ENCODE results near the gene EPHA4. TPM values are rescaled to one million over a fixed set of nuclear protein-coding genes. Genes with fewer than 3 reads are reported as not detected.

EPHA4 gene
- total RNA-seq, 1 experiment from 2014 or later: 3.3 TPM

DNA sequence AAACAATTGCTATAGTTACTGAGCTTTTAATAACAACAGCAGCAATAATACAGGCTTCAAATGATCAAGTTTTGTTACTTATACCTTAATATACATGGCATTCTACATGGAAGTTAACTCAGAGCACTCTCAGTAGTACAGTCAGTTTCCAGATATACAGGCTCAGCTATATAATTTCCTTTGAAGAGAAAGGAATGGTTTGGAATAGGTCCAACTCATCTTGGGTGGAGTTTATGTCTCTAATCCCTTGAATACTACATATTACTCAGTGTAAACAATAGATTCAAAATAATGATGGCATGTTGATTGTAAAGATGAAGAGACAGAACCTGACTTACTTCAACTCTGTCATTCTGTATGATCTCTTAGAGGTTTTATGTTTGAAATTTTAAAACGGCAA lies 174.9 kb downstream of the EPHA4 start:
- H3K9ac ChIP-seq (ENCODE audit: low read length): no peak overlapping the region
- no peaks in the 10 kb centered on the region for H3K9me3 ChIP-seq (ENCODE audit: low read length)
- POLR2A ChIA-PET (ENCODE audit: unreplicated experiment): no interaction called here
- no TSS peak for BruUV-seq (replicated peaks)
- intact Hi-C loops (cut with micrococcal nuclease): no loop called here
- H3K4me2 ChIP-seq (ENCODE audit: low read length): no peak overlapping the region
- no peaks in the 10 kb centered on the region for H3K9me2 ChIP-seq (replicated peaks; ENCODE audit: low read length)
- ATAC-seq: peak; percentile 78
- H3F3A ChIP-seq (ENCODE audit: low read length, unreplicated experiment): no peaks in the 10 kb centered on the region
- H3K4me3 ChIP-seq (ENCODE audit: low read length): no peak overlapping the region
- peak; percentile 82 for DNase-seq
- no peaks in the 10 kb centered on the region for H4K20me1 ChIP-seq (ENCODE audit: low read length)
- no peak overlapping the region for H2AFZ ChIP-seq (ENCODE audit: low read length)
- TF ChIP-seq, protein P1, sequence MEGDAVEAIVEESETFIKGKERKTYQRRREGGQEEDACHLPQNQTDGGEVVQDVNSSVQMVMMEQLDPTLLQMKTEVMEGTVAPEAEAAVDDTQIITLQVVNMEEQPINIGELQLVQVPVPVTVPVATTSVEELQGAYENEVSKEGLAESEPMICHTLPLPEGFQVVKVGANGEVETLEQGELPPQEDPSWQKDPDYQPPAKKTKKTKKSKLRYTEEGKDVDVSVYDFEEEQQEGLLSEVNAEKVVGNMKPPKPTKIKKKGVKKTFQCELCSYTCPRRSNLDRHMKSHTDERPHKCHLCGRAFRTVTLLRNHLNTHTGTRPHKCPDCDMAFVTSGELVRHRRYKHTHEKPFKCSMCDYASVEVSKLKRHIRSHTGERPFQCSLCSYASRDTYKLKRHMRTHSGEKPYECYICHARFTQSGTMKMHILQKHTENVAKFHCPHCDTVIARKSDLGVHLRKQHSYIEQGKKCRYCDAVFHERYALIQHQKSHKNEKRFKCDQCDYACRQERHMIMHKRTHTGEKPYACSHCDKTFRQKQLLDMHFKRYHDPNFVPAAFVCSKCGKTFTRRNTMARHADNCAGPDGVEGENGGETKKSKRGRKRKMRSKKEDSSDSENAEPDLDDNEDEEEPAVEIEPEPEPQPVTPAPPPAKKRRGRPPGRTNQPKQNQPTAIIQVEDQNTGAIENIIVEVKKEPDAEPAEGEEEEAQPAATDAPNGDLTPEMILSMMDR (conservative IDR thresholded peaks at IDR 0.05; ENCODE audit: low read depth, low read length): no peak
- TF ChIP-seq EZH2 (IDR thresholded peaks at IDR 0.05; ENCODE audit: low read length, unreplicated experiment) (no peak), EZH2phosphoT487 (IDR thresholded peaks at IDR 0.05; ENCODE audit: borderline replicate concordance, low read length) (no peak)
- no peaks in the 10 kb centered on the region for H3K36me3 ChIP-seq (ENCODE audit: low read depth, low read length)
- no peak overlapping the region for H3K27ac ChIP-seq (ENCODE audit: low read length)
- H3K79me2 ChIP-seq (ENCODE audit: low read length): no peaks in the 10 kb centered on the region
- CTCF ChIA-PET: interaction anchor here (0.6 kb wide), 1 partner anchor 209 kb away, joined by 3 read pairs; no protein-coding TSS in a partner anchor
- peaks cover 18% of the 10 kb centered on the region; the same call in 1 of the 2 replicates for H3K27me3 ChIP-seq (ENCODE audit: low read length)
- H3K4me1 ChIP-seq (ENCODE audit: insufficient read depth, low read length): peaks cover 8% of the 10 kb centered on the region

- ATAC-seq (no peak), DNase-seq (no peak)
- no peaks in the 10 kb centered on the region for H3F3A ChIP-seq (ENCODE audit: low read length, unreplicated experiment)
- intact Hi-C loops (cut with micrococcal nuclease): no loop called here
- H2AFZ ChIP-seq (ENCODE audit: low read length): no peak overlapping the region
- no peaks in the 10 kb centered on the region for H3K9me2 ChIP-seq (replicated peaks; ENCODE audit: low read length)
- peaks cover 7% of the 10 kb centered on the region for H3K4me1 ChIP-seq (ENCODE audit: insufficient read depth, low read length)
- no peaks in the 10 kb centered on the region for H3K9me3 ChIP-seq (ENCODE audit: low read length)
- H3K4me2 ChIP-seq (ENCODE audit: low read length): no peak overlapping the region
- no peaks in the 10 kb centered on the region for H3K36me3 ChIP-seq (ENCODE audit: low read depth, low read length)
- H4K20me1 ChIP-seq (ENCODE audit: low read length): no peaks in the 10 kb centered on the region
- peaks cover 16% of the 10 kb centered on the region; the same call in 1 of the 2 replicates for H3K27me3 ChIP-seq (ENCODE audit: low read length)
- no peak overlapping the region for H3K9ac ChIP-seq (ENCODE audit: low read length)
- BruUV-seq (replicated peaks): no TSS peak
- no peaks in the 10 kb centered on the region for H3K79me2 ChIP-seq (ENCODE audit: low read length)
- TF ChIP-seq EZH2phosphoT487 (IDR thresholded peaks at IDR 0.05; ENCODE audit: borderline replicate concordance, low read length) (no peak), EZH2 (IDR thresholded peaks at IDR 0.05; ENCODE audit: low read length, unreplicated experiment) (no peak)
- TF ChIP-seq, protein P1 (conservative IDR thresholded peaks at IDR 0.05; ENCODE audit: low read depth, low read length): no peak
- POLR2A ChIA-PET (ENCODE audit: unreplicated experiment): no interaction called here
- no peak overlapping the region for H3K4me3 ChIP-seq (ENCODE audit: low read length)
- CTCF ChIA-PET: no interaction called here
- H3K27ac ChIP-seq (ENCODE audit: low read length): no peak overlapping the region
Measured at GRCh38 chr2:221392228-221392881, 179.7 kb downstream of the EPHA4 start.

DNA sequence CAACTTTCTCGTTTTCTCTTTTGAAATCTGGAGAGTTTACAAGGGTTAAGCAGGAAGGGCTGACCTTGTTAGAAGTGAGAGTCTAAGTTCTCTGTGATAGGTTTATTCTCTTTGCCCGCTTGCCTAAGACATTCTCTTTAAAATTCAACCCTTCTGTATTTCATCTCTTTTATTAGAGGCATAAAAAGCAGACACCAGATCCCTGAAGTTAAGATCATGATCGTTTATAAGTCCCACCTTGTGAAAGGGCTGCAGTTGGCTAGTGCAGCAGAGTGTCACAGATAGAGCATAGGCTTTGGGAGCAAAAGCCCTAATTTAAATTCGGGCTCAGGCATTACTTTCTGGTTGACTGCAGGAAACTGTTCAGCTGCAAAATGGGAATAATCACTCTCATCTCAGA lies 181.2 kb downstream of the EPHA4 start:
- Histone ChIP-seq H2AFZ (ENCODE audit: low read length) (no peak overlapping the region), H3K9me2 (replicated peaks; ENCODE audit: low read length) (no peaks in the 10 kb centered on the region), H3K9me3 (ENCODE audit: low read length) (no peaks in the 10 kb centered on the region), H3K4me1 (ENCODE audit: insufficient read depth, low read length) (no peaks in the 10 kb centered on the region), H3F3A (ENCODE audit: low read length, unreplicated experiment) (no peaks in the 10 kb centered on the region), H3K4me2 (ENCODE audit: low read length) (no peak overlapping the region), H4K20me1 (ENCODE audit: low read length) (no peaks in the 10 kb centered on the region), H3K27ac (ENCODE audit: low read length) (no peak overlapping the region), H3K79me2 (ENCODE audit: low read length) (no peaks in the 10 kb centered on the region), H3K9ac (ENCODE audit: low read length) (no peak overlapping the region), H3K36me3 (ENCODE audit: low read depth, low read length) (no peaks in the 10 kb centered on the region), H3K27me3 (ENCODE audit: low read length) (peaks cover 16% of the 10 kb centered on the region; the same call in 1 of the 2 replicates), H3K4me3 (ENCODE audit: low read length) (no peak overlapping the region)
- no TSS peak for BruUV-seq (replicated peaks)
- TF ChIP-seq EZH2phosphoT487 (IDR thresholded peaks at IDR 0.05; ENCODE audit: borderline replicate concordance, low read length) (no peak), EZH2 (IDR thresholded peaks at IDR 0.05; ENCODE audit: low read length, unreplicated experiment) (no peak)
- TF ChIP-seq, protein P1 (conservative IDR thresholded peaks at IDR 0.05; ENCODE audit: low read depth, low read length): no peak
- DNase-seq (no peak), ATAC-seq (no peak)
- CTCF ChIA-PET: no interaction called here
- POLR2A ChIA-PET (ENCODE audit: unreplicated experiment): no interaction called here
- intact Hi-C loops (cut with micrococcal nuclease): no loop called here
